Measurements from ENCODE around the gene SDC1. TPM values are rescaled to one million over a fixed set of nuclear protein-coding genes. Genes with fewer than 3 reads are reported as not detected.
"Not testable (repeated sequence)": the region's sequence is repeated elsewhere in the genome, so short reads cannot be mapped to it uniquely, and the experiment has no call there.

The SDC1 gene
- total RNA-seq, 1 experiment from 2014 or later = 22.3 TPM

DNA sequence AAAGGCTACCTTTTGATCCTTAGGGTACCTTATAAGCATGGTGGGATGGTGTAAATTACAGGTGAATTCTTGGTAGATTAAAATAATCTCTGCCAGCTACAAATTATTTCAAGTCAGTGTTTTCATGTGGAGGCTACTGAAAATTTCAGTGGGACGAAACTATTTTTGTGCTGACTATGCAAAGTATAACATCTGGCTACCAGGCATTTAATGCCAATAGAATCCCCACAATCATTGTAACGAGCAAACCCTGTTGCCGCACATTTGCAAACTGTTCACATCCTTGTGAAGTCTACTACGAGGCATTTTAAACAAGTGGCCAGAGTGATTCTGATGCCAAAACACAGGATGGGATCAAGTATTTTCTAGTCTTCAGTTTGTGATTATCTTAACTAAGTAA is 48.1 kb upstream of the SDC1 start:
- WGBS (ENCODE audit: extremely low coverage, insufficient read length, low lambda C conversion rate) = no CpG with 5 or more reads among the region's 4 CpGs
- no peaks in the 10 kb centered on the region for H3K27me3 Mint-ChIP-seq (ENCODE audit: low read depth)
- no peak overlapping the region for H2AFZ ChIP-seq (ENCODE audit: low read length)
- H2AK5ac ChIP-seq (ENCODE audit: insufficient read length, low read length) = no peak overlapping the region
- DNase-seq = no peak
- no peak overlapping the region for H3K56ac ChIP-seq (ENCODE audit: insufficient read length, low read depth, low read length)
- no peaks in the 10 kb centered on the region for H3K23me2 ChIP-seq (ENCODE audit: insufficient read length, low read depth, low read length, poor library complexity, severe bottlenecking)
- no peak overlapping the region for H4K5ac ChIP-seq (ENCODE audit: insufficient read length, low read depth, low read length)
- H3K27me3 ChIP-seq (ENCODE audit: insufficient read depth, low read length) = no peaks in the 10 kb centered on the region
- H2BK20ac ChIP-seq (ENCODE audit: low read depth, low read length, poor library complexity, severe bottlenecking) = no peak overlapping the region
- H3K18ac ChIP-seq (ENCODE audit: insufficient read length, low read depth, low read length) = no peak overlapping the region
- no peak overlapping the region for H3K4me2 ChIP-seq (ENCODE audit: insufficient read depth, insufficient read length, low read length)
- no peaks in the 10 kb centered on the region for H4K20me1 ChIP-seq (ENCODE audit: control insufficient read depth, insufficient read depth, insufficient read length)
- no peaks in the 10 kb centered on the region for H3K9me3 Mint-ChIP-seq
- no peak overlapping the region for H2BK120ac ChIP-seq (ENCODE audit: low read depth, low read length, poor library complexity, severe bottlenecking)
- H2BK15ac ChIP-seq (ENCODE audit: low read depth, low read length) = no peak overlapping the region
- peaks cover 16 to 32% (median 23%) of the 10 kb centered on the region in 3 experiments; a peak in 6 of 7 replicates for H3K36me3 Mint-ChIP-seq (ENCODE audit: insufficient read depth in 1 of 3, low read depth in 3 of 3)
- H2BK5ac ChIP-seq (ENCODE audit: insufficient read length, low read length) = no peak overlapping the region
- H3K27ac ChIP-seq (ENCODE audit: insufficient read length, low read depth, low read length) = no peak overlapping the region
- H3K4me3 Mint-ChIP-seq = no peak overlapping the region
- H3K79me2 ChIP-seq (ENCODE audit: insufficient read depth, low read length) = no peaks in the 10 kb centered on the region
- H3K9me3 ChIP-seq (ENCODE audit: control insufficient read depth, low read depth, low read length) = no peaks in the 10 kb centered on the region
- no peak overlapping the region for H4K91ac ChIP-seq (ENCODE audit: insufficient read length, low read depth, low read length)
- H3K4me1 Mint-ChIP-seq = no peaks in the 10 kb centered on the region
- no peaks in the 10 kb centered on the region for H3K4me1 ChIP-seq (ENCODE audit: insufficient read depth, low read length)
- H3K27ac Mint-ChIP-seq = no peak overlapping the region
- no peak overlapping the region for H3K14ac ChIP-seq (ENCODE audit: insufficient read depth, low read length)
- H4K8ac ChIP-seq (replicated peaks; ENCODE audit: insufficient read length, low read depth, low read length) = no peak overlapping the region
- no peak overlapping the region for H3K23ac ChIP-seq (ENCODE audit: insufficient read length, low read depth, low read length)
- H3K9ac ChIP-seq (ENCODE audit: extremely low read depth, insufficient read length, low read length) = no peak overlapping the region
- TF ChIP-seq, protein P1, sequence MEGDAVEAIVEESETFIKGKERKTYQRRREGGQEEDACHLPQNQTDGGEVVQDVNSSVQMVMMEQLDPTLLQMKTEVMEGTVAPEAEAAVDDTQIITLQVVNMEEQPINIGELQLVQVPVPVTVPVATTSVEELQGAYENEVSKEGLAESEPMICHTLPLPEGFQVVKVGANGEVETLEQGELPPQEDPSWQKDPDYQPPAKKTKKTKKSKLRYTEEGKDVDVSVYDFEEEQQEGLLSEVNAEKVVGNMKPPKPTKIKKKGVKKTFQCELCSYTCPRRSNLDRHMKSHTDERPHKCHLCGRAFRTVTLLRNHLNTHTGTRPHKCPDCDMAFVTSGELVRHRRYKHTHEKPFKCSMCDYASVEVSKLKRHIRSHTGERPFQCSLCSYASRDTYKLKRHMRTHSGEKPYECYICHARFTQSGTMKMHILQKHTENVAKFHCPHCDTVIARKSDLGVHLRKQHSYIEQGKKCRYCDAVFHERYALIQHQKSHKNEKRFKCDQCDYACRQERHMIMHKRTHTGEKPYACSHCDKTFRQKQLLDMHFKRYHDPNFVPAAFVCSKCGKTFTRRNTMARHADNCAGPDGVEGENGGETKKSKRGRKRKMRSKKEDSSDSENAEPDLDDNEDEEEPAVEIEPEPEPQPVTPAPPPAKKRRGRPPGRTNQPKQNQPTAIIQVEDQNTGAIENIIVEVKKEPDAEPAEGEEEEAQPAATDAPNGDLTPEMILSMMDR (conservative IDR thresholded peaks at IDR 0.05) = no peak
- no peak overlapping the region for H3K4ac ChIP-seq (ENCODE audit: low read depth, low read length)
- no peak overlapping the region for H2BK12ac ChIP-seq (ENCODE audit: insufficient read length, low read depth, low read length)
- no peak overlapping the region for H3T11ph ChIP-seq (ENCODE audit: low read length)
- no peaks in the 10 kb centered on the region for H3K79me1 ChIP-seq (ENCODE audit: insufficient read depth, low read depth, low read length, poor library complexity, severe bottlenecking)

- not testable (repeated sequence) for H3K9me3 Mint-ChIP-seq; H2BK15ac ChIP-seq (ENCODE audit: low read depth, low read length)
- no CpG with 5 or more reads among the region's 6 CpGs for WGBS (ENCODE audit: extremely low coverage, insufficient read length, low lambda C conversion rate)
These were observed 43.4 kb upstream of the SDC1 start for GRCh38 chr2:20268317-20268716.

More at GRCh38 chr2:20268317-20268716, 43.4 kb upstream of the SDC1 start:
- H2BK20ac ChIP-seq (ENCODE audit: low read depth, low read length, poor library complexity, severe bottlenecking); H4K8ac ChIP-seq (replicated peaks; ENCODE audit: insufficient read length, low read depth, low read length); H3K4me3 Mint-ChIP-seq; DNase-seq; H3K4me1 Mint-ChIP-seq; H3K9me3 ChIP-seq (ENCODE audit: control insufficient read depth, low read depth, low read length); H3K18ac ChIP-seq (ENCODE audit: insufficient read length, low read depth, low read length); H3K23me2 ChIP-seq (ENCODE audit: insufficient read length, low read depth, low read length, poor library complexity, severe bottlenecking); H3K4ac ChIP-seq (ENCODE audit: low read depth, low read length); H3K56ac ChIP-seq (ENCODE audit: insufficient read length, low read depth, low read length); H3K9ac ChIP-seq (ENCODE audit: extremely low read depth, insufficient read length, low read length); H2AFZ ChIP-seq (ENCODE audit: low read length); H3K27ac Mint-ChIP-seq; H3K23ac ChIP-seq (ENCODE audit: insufficient read length, low read depth, low read length); H2BK5ac ChIP-seq (ENCODE audit: insufficient read length, low read length); H3K79me2 ChIP-seq (ENCODE audit: insufficient read depth, low read length); H4K5ac ChIP-seq (ENCODE audit: insufficient read length, low read depth, low read length); H2BK12ac ChIP-seq (ENCODE audit: insufficient read length, low read depth, low read length); H4K20me1 ChIP-seq (ENCODE audit: control insufficient read depth, insufficient read depth, insufficient read length); H3K4me2 ChIP-seq (ENCODE audit: insufficient read depth, insufficient read length, low read length); H3K14ac ChIP-seq (ENCODE audit: insufficient read depth, low read length); H3K27ac ChIP-seq (ENCODE audit: insufficient read length, low read depth, low read length); H3K4me1 ChIP-seq (ENCODE audit: insufficient read depth, low read length); H3T11ph ChIP-seq (ENCODE audit: low read length); H4K91ac ChIP-seq (ENCODE audit: insufficient read length, low read depth, low read length); H3K27me3 Mint-ChIP-seq (ENCODE audit: low read depth); H3K79me1 ChIP-seq (ENCODE audit: insufficient read depth, low read depth, low read length, poor library complexity, severe bottlenecking); H2BK120ac ChIP-seq (ENCODE audit: low read depth, low read length, poor library complexity, severe bottlenecking); H2AK5ac ChIP-seq (ENCODE audit: insufficient read length, low read length); H3K27me3 ChIP-seq (ENCODE audit: insufficient read depth, low read length): not testable (repeated sequence)
- H3K36me3 Mint-ChIP-seq (ENCODE audit: insufficient read depth in 1 of 3, low read depth in 3 of 3) = peaks cover 16 to 49% (median 34%) of the 10 kb centered on the region in 3 experiments; a peak in 6 of 7 replicates
